ENCODE measurements around the gene C16orf95.

- no peak for TF ChIP-seq CTCF (IDR thresholded peaks at IDR 0.05)
- no peak for TF ChIP-seq EZH2 (IDR thresholded peaks at IDR 0.05)
- no peak for TF ChIP-seq EZH2phosphoT487 (IDR thresholded peaks at IDR 0.05)
These were observed 25.2 kb downstream of the C16orf95 start for GRCh38 chr16:87291944-87292343.
